K562 (cell line): ENCODE measurements around the gene EEF1A1. TPM values are rescaled to one million over a fixed set of nuclear protein-coding genes. Genes with fewer than 3 reads are reported as not detected.
"Not testable (repeated sequence)": the region's sequence is repeated elsewhere in the genome, so short reads cannot be mapped to it uniquely, and the experiment has no call there.

Source experiments
- ATAC-seq: fragments of 200-7000 bp; cut with Tn5 transposase; 3 replicates; pipeline ENCODE4 v1.9.1; 2020; ENCODE audit warnings: moderate library complexity
- BruUV-seq: library from RNA; stranded (reverse); fragments of 400-500 nt; replicated peaks from 2 replicates; lab custom pipeline; 2021; lab: Mats Ljungman, UMichigan
- CTCF ChIA-PET: fragments of 300-600 bp; formaldehyde crosslinking; extraction: SDS; loops from one replicate; lab custom pipeline; 2021; ENCODE audit warnings: low intra/inter-chr PET ratio; lab: Yijun Ruan, JAX
- POLR2A ChIA-PET: fragments of 300-600, 350-650 bp; sonication (Branson Sonifier 250); formaldehyde crosslinking; extraction: SDS; loops from one replicate; lab custom pipeline; 2021; ENCODE audit warnings: antibody characterized with exemption, inconsistent platforms; lab: Yijun Ruan, JAX
- DNase-seq, 4 experiments: peaks; one replicate each; pipeline versions ENCODE4 v3.0.0 to v3.0.0-alpha.2; 2011 to 2018; ENCODE audit warnings: low spot score in 3 of 4, mixed read lengths in 3 of 4; ENCODE audit errors: extremely low read depth in 1 of 4
- FAIRE-seq: peaks from 2 replicates; lab custom pipeline; 2011; peaks lifted over from hg19 to GRCh38; lab: Jason Lieb, UNC
- H2AFZ ChIP-seq: 2 replicates; pipeline ENCODE4 v1.6.0; 2011; ENCODE audit warnings: low read depth, low read length, control low read depth, inconsistent platforms
- H3K27ac ChIP-seq: fragments of 200-600 bp; 3 replicates; pipeline ENCODE4 v1.8.0; 2011; ENCODE audit warnings: low read depth, mild to moderate bottlenecking, control low read depth, inconsistent platforms, low read length, moderate library complexity, mixed read lengths; ENCODE audit errors: extremely low read depth
- H3K27me3 ChIP-seq, 2 experiments: fragments of 300-600 bp in 1 of 2; 2 replicates in 1 of 2; 3 replicates in 1 of 2; pipeline versions ENCODE4 v1.6.0 to v1.8.0; 2011; ENCODE audit warnings: inconsistent platforms in 2 of 2, low read length in 2 of 2, mild to moderate bottlenecking in 1 of 2, mixed read lengths in 1 of 2, moderate library complexity in 1 of 2; ENCODE audit not compliant: control insufficient read depth in 2 of 2, insufficient read depth in 2 of 2
- H3K36me3 ChIP-seq: fragments of 300-600 bp; 3 replicates; pipeline ENCODE4 v1.8.0; 2011; ENCODE audit warnings: mild to moderate bottlenecking, low read length, inconsistent platforms; ENCODE audit not compliant: control insufficient read depth, insufficient read depth
- H3K4me1 ChIP-seq, 2 experiments: fragments of 200-600 bp in 1 of 2; replicated peaks in 1 of 2; 2 replicates in 1 of 2; 3 replicates in 1 of 2; pipeline versions ENCODE4 v1.5.1 to v1.8.0; 2011; ENCODE audit warnings: inconsistent platforms in 2 of 2, low read length in 2 of 2, mild to moderate bottlenecking in 1 of 2, mixed read lengths in 1 of 2, moderate library complexity in 1 of 2; ENCODE audit not compliant: control insufficient read depth in 2 of 2, insufficient read depth in 2 of 2
- H3K4me2 ChIP-seq: 2 replicates; pipeline ENCODE4 v1.6.1; 2011; ENCODE audit warnings: low read length, control low read depth, inconsistent platforms, mixed read lengths; ENCODE audit not compliant: insufficient read depth
- H3K4me3 ChIP-seq: fragments of 200-600 bp; sonication (generic), shearing (Covaris generic); 2 replicates; pipeline ENCODE4 v1.5.1; 2016; ENCODE audit warnings: control low read depth, inconsistent platforms
- H3K79me2 ChIP-seq: fragments of 200-600 bp; 3 replicates; pipeline ENCODE4 v1.8.0; 2011; ENCODE audit warnings: low read length, inconsistent platforms; ENCODE audit not compliant: control insufficient read depth, insufficient read depth
- H3K9ac ChIP-seq, 2 experiments: 2 replicates each; pipeline versions ENCODE4 v1.6.0 to v1.6.1; 2011; ENCODE audit warnings: low read depth in 2 of 2, low read length in 2 of 2, control low read depth in 1 of 2, inconsistent platforms in 1 of 2, mild to moderate bottlenecking in 1 of 2, mixed read lengths in 1 of 2; ENCODE audit not compliant: insufficient read depth in 1 of 2
- H3K9me1 ChIP-seq: one replicate; pipeline ENCODE4 v1.6.0; 2011; ENCODE audit warnings: inconsistent platforms, mild to moderate bottlenecking, low read length, moderate library complexity; ENCODE audit not compliant: control insufficient read depth, insufficient read depth
- H3K9me3 ChIP-seq: replicated peaks from 2 replicates; pipeline ENCODE4 v1.5.1; 2011; ENCODE audit warnings: low read depth, low read length, inconsistent platforms; ENCODE audit not compliant: control insufficient read depth, insufficient read depth
- H4K20me1 ChIP-seq: replicated peaks from 2 replicates; pipeline ENCODE4 v1.6.1; 2011; ENCODE audit warnings: low read length, inconsistent platforms, mixed read lengths; ENCODE audit not compliant: control insufficient read depth, insufficient read depth
- DIDO1 ChIP-seq: fragments of 450-650 bp; IDR thresholded peaks from 2 replicates; pipeline ENCODE4 v1.6.1; 2016; ENCODE audit warnings: low read depth, missing biosample characterization, missing genetic modification characterization
- FOXA3 ChIP-seq, 2 experiments: fragments of 450-650 bp in 1 of 2; sonication (generic) in 1 of 2; formaldehyde crosslinking; IDR thresholded peaks in 1 of 2; conservative IDR thresholded peaks in 1 of 2; 2 replicates each; pipeline versions ENCODE4 v1.4.0 to v1.8.0; 2020 to 2022; ENCODE audit warnings: mild to moderate bottlenecking in 2 of 2, missing genetic modification reagents in 1 of 2
- MLLT1 ChIP-seq, 2 experiments: fragments of 450-650 bp; IDR thresholded peaks; 2 replicates each; pipeline ENCODE4 v1.6.1; 2016
- RBM25 ChIP-seq: fragments of 200-400 bp; formaldehyde crosslinking; IDR thresholded peaks from 2 replicates; pipeline ENCODE4 v1.6.1; 2018; ENCODE audit warnings: low read length, low read depth, moderate library complexity; ENCODE audit not compliant: severe bottlenecking
- ZNF146 ChIP-seq: IDR thresholded peaks from one replicate; pipeline ENCODE4 v1.6.1; 2018; ENCODE audit warnings: missing compliant biosample characterization; ENCODE audit not compliant: unreplicated experiment
- WGBS: fragments of 100-300 bp; shearing (Covaris generic); methylation state at CpG from one replicate; pipeline ENCODE4 v1.1.6; 2016; ENCODE audit warnings: low coverage, mixed read lengths; ENCODE audit not compliant: insufficient coverage; ENCODE audit errors: missing lambda C conversion rate; 5-methylcytosine and 5-hydroxymethylcytosine counted together
- in situ Hi-C: fragments of 300-500 bp; cut with MboI; formaldehyde crosslinking; loops from 4 replicates; pipeline ENCODE4 v1.15.0; 2018; ENCODE audit warnings: inconsistent platforms, mixed read lengths
- intact Hi-C: fragments of 100-400 bp; cut with micrococcal nuclease; formaldehyde crosslinking; loops from 2 replicates; pipeline ENCODE4 v1.14.2; 2022
- polyA plus RNA-seq, 8 experiments: library from polyadenylated mRNA; depleted of rRNA in 4 of 8; stranded (reverse) in 5 of 8; unstranded in 3 of 8; fragments of >200 nt; fragmentation: Nextera tagmentation in 2 of 8; fragmentation: Illumina TruSeq in 1 of 8; extraction: Ambion mirVana in 2 of 8; extraction: Trizol in 1 of 8; gene quantifications; 2 replicates each; pipeline versions ENCODE4 v1.2.1 to v1.2.3, GENCODE V29; 2011 to 2014; ENCODE audit warnings: inconsistent platforms in 1 of 8, missing spikeins in 1 of 8
- total RNA-seq, 7 experiments: library from RNA; depleted of rRNA in 6 of 7; stranded (reverse); fragments of >200 nt in 6 of 7; fragmentation: Illumina TruSeq in 2 of 7; extraction: Trizol in 2 of 7; gene quantifications; 2 replicates each; pipeline versions ENCODE4 v1.2.1 to v1.2.3, GENCODE V29; 2011 to 2021; ENCODE audit warnings: low replicate concordance in 1 of 7

Gene EEF1A1
- total and polyA plus RNA-seq, 9 of the 15 experiments (the other 6 are each of a cell fraction or from before 2014, with no cell fraction given): 6,453 to 17,323 (median 11,082) TPM

GRCh38 chr6:73505705-73506104, 15.1 kb downstream of the EEF1A1 start:
- in situ Hi-C loops, H3K9me3 ChIP-seq, H2AFZ ChIP-seq, H3K4me2 ChIP-seq, H3K27me3 ChIP-seq, H4K20me1 ChIP-seq, ATAC-seq, BruUV-seq, H3K27ac ChIP-seq, CTCF ChIA-PET, FAIRE-seq, H3K4me1 ChIP-seq, H3K9ac ChIP-seq, DNase-seq, H3K9me1 ChIP-seq, H3K79me2 ChIP-seq, intact Hi-C loops, H3K4me3 ChIP-seq: not testable (repeated sequence)
- 85% methylated on average over 6 of the region's 8 CpGs for WGBS
- peaks cover 17% of the 10 kb centered on the region; the same call in 1 of the 3 replicates for H3K36me3 ChIP-seq
- POLR2A ChIA-PET: interaction anchor here (1.7 to 2.8 kb wide), 2 partner anchors 8 to 20 kb away, joined by 3 to 26 read pairs; no protein-coding TSS in a partner anchor

- no peaks in the 10 kb centered on the region for H3K4me1 ChIP-seq
- H3K27me3 ChIP-seq: no peaks in the 10 kb centered on the region
- H3K9me1 ChIP-seq: no peaks in the 10 kb centered on the region
- peaks cover 22% of the 10 kb centered on the region; the same call in 1 of the 3 replicates for H3K36me3 ChIP-seq
- no peak overlapping the region for H3K9ac ChIP-seq
- ATAC-seq (no peak), DNase-seq (no peak), FAIRE-seq (no peak)
- no peaks in the 10 kb centered on the region for H3K79me2 ChIP-seq
- BruUV-seq: no TSS peak
- no peak for TF ChIP-seq DIDO1
- TF ChIP-seq RBM25: peak; percentile 47
- TF ChIP-seq FOXA3 (CRISPR knock-in tag; conservative IDR thresholded peaks at IDR 0.05 in 1 of 2, IDR thresholded peaks at IDR 0.05 in 1 of 2): no peak
- no peak for TF ChIP-seq MLLT1 (IDR thresholded peaks at IDR 0.05)
- peak; percentile 90 for TF ChIP-seq ZNF146 (CRISPR knock-in tag)
- in situ Hi-C loops (no loop called here), intact Hi-C loops (no loop called here)
- H3K27ac ChIP-seq: no peak overlapping the region
- CTCF ChIA-PET: no interaction called here
- no peak overlapping the region for H3K4me3 ChIP-seq
- no peaks in the 10 kb centered on the region for H3K9me3 ChIP-seq
- no peak overlapping the region for H2AFZ ChIP-seq
- no peak overlapping the region for H3K4me2 ChIP-seq
- no peaks in the 10 kb centered on the region for H4K20me1 ChIP-seq
- POLR2A ChIA-PET: interaction anchor here (1.7 to 2.8 kb wide), 2 partner anchors 9 to 19 kb away, joined by 3 to 26 read pairs; no protein-coding TSS in a partner anchor
These were observed 15.7 kb downstream of the EEF1A1 start for GRCh38 chr6:73505142-73505541.
